HG03135 (cell line): ENCODE data around the gene GSTM2.

Source experiments
- ATAC-seq: cut with Tn5 transposase; IDR thresholded peaks from one replicate; pipeline ENCODE4 v1.9.1; 2021; ENCODE audit warnings: mild to moderate bottlenecking, moderate library complexity; ENCODE audit not compliant: unreplicated experiment

GSTM2 gene

GRCh38 chr1:109629372-109630030, 38.4 kb upstream of the GSTM2 start:
- ATAC-seq = no peak

GRCh38 chr1:109630081-109630897, 37.6 kb upstream of the GSTM2 start:
- ATAC-seq = no peak

- ATAC-seq = no peak
Observed at GRCh38 chr1:109630898-109631512, 36.9 kb upstream of the GSTM2 start.

GRCh38 chr1:109631513-109632505, 36.0 kb upstream of the GSTM2 start:
- ATAC-seq = no peak

GRCh38 chr1:109632671-109633346, 35.0 kb upstream of the GSTM2 start:
- ATAC-seq = no peak

GRCh38 chr1:109634292-109634691, 33.6 kb upstream of the GSTM2 start:
- no peak for ATAC-seq

- ATAC-seq = no peak
Observed at GRCh38 chr1:109634771-109635750, 32.8 kb upstream of the GSTM2 start.

GRCh38 chr1:109635862-109636200, 32.0 kb upstream of the GSTM2 start:
- no peak for ATAC-seq

GRCh38 chr1:109636201-109636952, 31.5 kb upstream of the GSTM2 start:
- no peak for ATAC-seq

- ATAC-seq = no peak
Observed at GRCh38 chr1:109637446-109637845, 30.4 kb upstream of the GSTM2 start.

GRCh38 chr1:109639063-109639840, 28.6 kb upstream of the GSTM2 start:
- ATAC-seq = no peak

- no peak for ATAC-seq
Observed at GRCh38 chr1:109639841-109640184, 28.0 kb upstream of the GSTM2 start.

- ATAC-seq = no peak
Observed at GRCh38 chr1:109640285-109640865, 27.5 kb upstream of the GSTM2 start.

GRCh38 chr1:109641078-109641740, 26.6 kb upstream of the GSTM2 start:
- ATAC-seq = no peak

- ATAC-seq = no peak
Observed at GRCh38 chr1:109641861-109642260, 26.0 kb upstream of the GSTM2 start.

GRCh38 chr1:109642626-109643025, 25.2 kb upstream of the GSTM2 start:
- ATAC-seq = no peak
